CD4-positive, alpha-beta T cell (primary cell): ENCODE results near the gene NBPF6. TPM values are rescaled to one million over a fixed set of nuclear protein-coding genes. Genes with fewer than 3 reads are reported as not detected.
"Not testable (repeated sequence)": the region's sequence is repeated elsewhere in the genome, so short reads cannot be mapped to it uniquely, and the experiment has no call there.

Experiments
- ATAC-seq: fragments of 200-7000 bp; cut with Tn5 transposase; one replicate; pipeline ENCODE4 v1.10.0; 2022; ENCODE audit warnings: mild to moderate bottlenecking; ENCODE audit not compliant: poor library complexity
- CTCF ChIA-PET: fragments of 350-600 bp; sonication (Branson Sonifier 250); formaldehyde crosslinking; loops from one replicate; lab custom pipeline; 2021; ENCODE audit warnings: antibody characterized with exemption, inconsistent platforms; lab: Charles Lee
- POLR2A ChIA-PET: fragments of 350-600 bp; sonication (Branson Sonifier 250); formaldehyde crosslinking; loops from one replicate; lab custom pipeline; 2021; ENCODE audit warnings: antibody characterized with exemption, inconsistent platforms; lab: Charles Lee
- DNase-seq, 14 experiments: peaks; one replicate each; pipeline ENCODE4 v3.0.0-alpha.2; 2013 to 2020; ENCODE audit warnings: mixed read lengths in 2 of 14
- H3K27ac ChIP-seq, 2 donors: one replicate each; pipeline versions ENCODE4 v1.5.1 to v1.7.0; 2013; ENCODE audit warnings: low read length in 2 of 2, low read depth in 1 of 2, mild to moderate bottlenecking in 1 of 2
- H3K27me3 ChIP-seq, 2 experiments: 1 replicate in 1 of 2; 2 replicates in 1 of 2; pipeline versions ENCODE4 v1.6.1 to v1.7.0; 2013; ENCODE audit warnings: low read length in 2 of 2, control low read depth in 1 of 2, mild to moderate bottlenecking in 1 of 2, moderate library complexity in 1 of 2; ENCODE audit not compliant: insufficient read depth in 2 of 2, control insufficient read depth in 1 of 2
- H3K36me3 ChIP-seq: one replicate; pipeline ENCODE4 v1.6.1; 2013; ENCODE audit warnings: low read length, control low read depth; ENCODE audit not compliant: insufficient read depth
- H3K4me1 ChIP-seq: one replicate; pipeline ENCODE4 v1.6.1; 2013; ENCODE audit warnings: low read length, control low read depth; ENCODE audit not compliant: insufficient read depth
- H3K4me3 ChIP-seq: one replicate; pipeline ENCODE4 v1.5.1; 2013; ENCODE audit warnings: mild to moderate bottlenecking, low read length, moderate library complexity
- H3K9me3 ChIP-seq, 2 experiments: 1 replicate in 1 of 2; 2 replicates in 1 of 2; pipeline versions ENCODE4 v1.6.1 to v1.7.0; 2013; ENCODE audit warnings: low read length in 2 of 2, mild to moderate bottlenecking in 2 of 2, control low read depth in 1 of 2, moderate library complexity in 1 of 2; ENCODE audit not compliant: control insufficient read depth in 1 of 2, insufficient read depth in 1 of 2
- H3K27ac Mint-ChIP-seq: one replicate; pipeline ENCODE4 v1.8.0; 2020; ENCODE audit warnings: mixed read lengths
- H3K27me3 Mint-ChIP-seq: one replicate; pipeline ENCODE4 v1.8.0; 2021; ENCODE audit warnings: mixed read lengths
- H3K36me3 Mint-ChIP-seq: one replicate; pipeline ENCODE4 v1.8.0; 2021; ENCODE audit warnings: low read depth, mixed read lengths
- H3K4me1 Mint-ChIP-seq: one replicate; pipeline ENCODE4 v1.8.0; 2021; ENCODE audit warnings: low read depth, mixed read lengths
- H3K4me3 Mint-ChIP-seq: one replicate; pipeline ENCODE4 v1.8.0; 2020; ENCODE audit warnings: mild to moderate bottlenecking, mixed read lengths
- H3K9me3 Mint-ChIP-seq: one replicate; pipeline ENCODE4 v1.8.0; 2020; ENCODE audit warnings: mixed read lengths
- intact Hi-C, 2 experiments: fragments of 100-400 bp; cut with DNase I in 1 of 2; cut with micrococcal nuclease in 1 of 2; formaldehyde crosslinking; loops; one replicate each; pipeline versions ENCODE4 v1.15.1 to v1.9.0; 2023 to 2025; cut with DNase I, micrococcal nuclease
- polyA plus RNA-seq, 2 donors: library from polyadenylated mRNA; unstranded; fragments of 120-200 nt; gene quantifications; one replicate each; pipeline ENCODE4 v1.2.1, GENCODE V29; 2013
- total RNA-seq, 174 experiments: library from RNA in 2 of 174; stranded (reverse) in 2 of 174; gene quantifications; one replicate each; pipeline ENCODE4 v1.2.3 and lab custom pipeline; 2021 to 2026

Gene NBPF6, protein sequence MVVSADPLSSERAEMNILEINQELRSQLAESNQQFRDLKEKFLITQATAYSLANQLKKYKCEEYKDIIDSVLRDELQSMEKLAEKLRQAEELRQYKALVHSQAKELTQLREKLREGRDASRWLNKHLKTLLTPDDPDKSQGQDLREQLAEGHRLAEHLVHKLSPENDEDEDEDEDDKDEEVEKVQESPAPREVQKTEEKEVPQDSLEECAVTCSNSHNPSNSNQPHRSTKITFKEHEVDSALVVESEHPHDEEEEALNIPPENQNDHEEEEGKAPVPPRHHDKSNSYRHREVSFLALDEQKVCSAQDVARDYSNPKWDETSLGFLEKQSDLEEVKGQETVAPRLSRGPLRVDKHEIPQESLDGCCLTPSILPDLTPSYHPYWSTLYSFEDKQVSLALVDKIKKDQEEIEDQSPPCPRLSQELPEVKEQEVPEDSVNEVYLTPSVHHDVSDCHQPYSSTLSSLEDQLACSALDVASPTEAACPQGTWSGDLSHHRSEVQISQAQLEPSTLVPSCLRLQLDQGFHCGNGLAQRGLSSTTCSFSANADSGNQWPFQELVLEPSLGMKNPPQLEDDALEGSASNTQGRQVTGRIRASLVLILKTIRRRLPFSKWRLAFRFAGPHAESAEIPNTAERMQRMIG
- total RNA-seq (not detected), total RNA-seq (lab: John Stamatoyannopoulos, UW) (0 to 0.26 (median 0) reads per million in 172 experiments)
- not detected for polyA plus RNA-seq (2013, experiment 1 of 2)
- 0.08 TPM for polyA plus RNA-seq (2013, experiment 2 of 2)

DNA sequence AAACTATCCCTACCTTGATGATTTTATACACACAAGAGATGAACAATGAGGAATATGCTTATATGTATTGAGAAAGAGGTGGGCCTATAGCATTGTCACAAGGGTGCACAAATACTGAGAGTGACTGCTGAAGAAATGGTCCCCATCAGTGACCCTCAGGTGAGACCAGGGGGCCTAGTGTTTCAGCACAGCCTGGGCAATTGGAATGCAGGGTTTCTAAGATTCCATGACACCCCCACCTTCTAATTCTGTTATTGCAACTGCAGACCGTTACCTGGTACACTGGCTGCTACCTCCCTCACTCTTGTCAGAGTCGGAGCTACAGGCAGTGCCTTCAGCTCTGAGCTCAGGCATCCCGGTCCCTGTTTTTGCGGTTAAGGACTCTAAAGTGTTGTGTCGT lies at the start of gene NBPF6:
Gene NBPF6, plus strand, starts transcription at position 301 of the 400 bp plus-strand sequence. CDS start 259 bp downstream, outside the sequence.
- DNase-seq, H3K27ac Mint-ChIP-seq, CTCF ChIA-PET, H3K27ac ChIP-seq, H3K4me1 ChIP-seq, H3K4me3 ChIP-seq, intact Hi-C loops, H3K9me3 ChIP-seq, H3K27me3 ChIP-seq, POLR2A ChIA-PET, H3K36me3 Mint-ChIP-seq, H3K9me3 Mint-ChIP-seq, ATAC-seq, H3K27me3 Mint-ChIP-seq, H3K4me1 Mint-ChIP-seq, H3K36me3 ChIP-seq, H3K4me3 Mint-ChIP-seq: not testable (repeated sequence)

DNA sequence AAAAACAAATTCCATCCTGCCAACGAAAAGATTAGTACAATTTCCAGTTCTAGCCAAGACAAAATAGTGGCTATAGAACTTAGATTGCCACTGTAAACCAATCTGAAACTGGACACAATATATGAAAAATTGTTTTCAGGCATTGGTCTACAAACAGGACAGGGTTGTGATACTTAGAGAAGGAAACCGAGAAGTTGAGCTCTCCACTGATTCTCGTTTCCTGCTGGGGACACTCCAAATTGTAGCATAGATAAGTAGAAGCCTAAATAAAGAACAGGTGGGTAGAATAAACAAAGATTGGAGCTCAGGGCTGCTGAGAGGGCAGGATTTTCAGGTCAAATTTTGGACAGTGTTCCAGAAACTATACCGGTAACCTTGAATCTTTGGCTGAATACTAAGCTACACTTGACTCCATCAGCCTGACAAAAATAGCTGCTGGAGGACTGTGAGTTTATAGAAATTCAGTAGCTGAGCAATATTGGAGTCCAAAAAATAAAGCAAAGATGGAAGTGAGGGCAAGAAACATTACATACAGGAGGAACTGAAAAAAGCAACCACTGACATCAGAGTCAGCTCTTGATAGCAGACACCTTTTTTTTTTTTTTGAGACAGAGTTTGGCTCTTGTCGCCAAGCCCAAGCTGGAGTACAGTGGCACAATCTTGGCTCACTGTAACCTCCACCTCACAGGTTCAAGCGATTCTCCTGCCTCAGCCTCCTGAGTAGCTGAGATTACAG lies 38.9 kb upstream of the NBPF6 start:
- H3K4me1 ChIP-seq, H3K27ac Mint-ChIP-seq, POLR2A ChIA-PET, H3K36me3 ChIP-seq, H3K4me1 Mint-ChIP-seq, H3K9me3 ChIP-seq, H3K4me3 ChIP-seq, H3K9me3 Mint-ChIP-seq, H3K27ac ChIP-seq, DNase-seq, H3K4me3 Mint-ChIP-seq, H3K36me3 Mint-ChIP-seq, CTCF ChIA-PET, ATAC-seq, H3K27me3 Mint-ChIP-seq, H3K27me3 ChIP-seq, intact Hi-C loops: not testable (repeated sequence)

DNA sequence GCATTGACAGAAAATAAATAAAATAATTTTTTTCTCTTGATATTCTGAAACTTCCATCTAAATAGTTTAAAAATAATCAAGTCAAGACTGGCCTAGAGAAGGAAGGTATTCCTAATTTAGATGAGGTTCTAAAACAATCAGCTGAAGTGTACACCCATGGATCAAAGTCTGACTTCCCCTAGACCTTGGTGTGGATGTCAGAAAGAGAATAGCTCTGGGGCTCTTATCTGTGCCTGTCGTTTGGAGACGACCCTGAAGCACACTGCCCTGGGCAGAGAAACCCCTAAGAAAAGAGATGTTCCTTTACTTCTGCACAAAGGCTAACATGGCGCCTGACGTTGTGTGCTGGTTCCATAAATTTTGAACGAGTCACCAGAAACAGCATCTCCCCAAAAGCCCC lies 30.0 kb upstream of the NBPF6 start:
- H3K4me3 Mint-ChIP-seq, ATAC-seq: not testable (repeated sequence)

DNA sequence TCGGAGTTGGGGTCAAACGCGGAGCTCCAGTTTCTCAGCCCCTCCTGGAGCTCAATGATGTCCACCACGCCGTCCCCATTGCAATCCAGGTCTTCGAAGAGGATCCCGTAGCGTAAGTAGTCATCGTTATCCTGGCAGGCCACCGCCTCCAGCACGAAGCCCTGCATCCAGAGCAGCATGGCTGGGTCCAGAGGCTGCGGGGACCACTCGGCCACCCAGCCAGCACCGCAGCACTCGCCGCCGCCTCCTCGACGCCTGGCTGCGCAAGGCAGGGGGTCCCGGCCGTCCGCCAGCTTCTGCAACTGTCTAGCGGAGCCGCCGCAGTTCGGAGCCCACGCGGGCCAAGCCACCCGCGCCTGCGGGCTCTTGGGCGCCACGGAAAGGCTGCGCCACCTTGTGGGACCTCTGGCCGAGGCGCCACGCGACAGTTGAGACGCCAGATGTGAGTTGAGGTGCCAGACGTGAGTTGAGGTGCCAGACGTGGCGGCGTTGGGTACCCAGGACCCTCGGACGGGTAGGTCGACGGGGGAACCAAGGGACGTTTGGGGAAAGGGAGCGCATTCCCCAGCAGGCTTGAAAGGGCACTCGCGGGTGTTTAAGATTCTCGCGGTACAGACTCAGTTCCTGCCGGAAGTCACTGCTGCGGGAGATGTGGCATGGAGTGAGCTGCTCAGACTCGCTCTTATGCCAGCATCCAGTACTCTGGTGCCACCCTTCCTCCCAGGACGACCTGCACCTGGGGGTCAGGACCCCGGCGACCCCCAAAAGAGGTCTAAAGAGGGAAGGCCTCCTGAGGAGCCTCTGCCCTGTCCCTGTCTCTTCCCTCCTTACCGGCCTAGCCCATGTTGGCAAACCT lies 28.9 kb upstream of the NBPF6 start:
- H3K4me3 ChIP-seq, CTCF ChIA-PET, DNase-seq, H3K4me1 ChIP-seq, POLR2A ChIA-PET, H3K27ac ChIP-seq, H3K4me1 Mint-ChIP-seq, H3K27me3 Mint-ChIP-seq, intact Hi-C loops, H3K4me3 Mint-ChIP-seq, H3K36me3 ChIP-seq, H3K9me3 ChIP-seq, H3K27ac Mint-ChIP-seq, H3K36me3 Mint-ChIP-seq, H3K9me3 Mint-ChIP-seq, H3K27me3 ChIP-seq: not testable (repeated sequence)
- ATAC-seq = peak; percentile 82

More for the DNA sequence above, 30.0 kb upstream of the NBPF6 start:
- intact Hi-C loops, H3K27ac Mint-ChIP-seq, POLR2A ChIA-PET, H3K27me3 Mint-ChIP-seq, H3K4me3 ChIP-seq, DNase-seq, H3K4me1 ChIP-seq, CTCF ChIA-PET, H3K9me3 ChIP-seq, H3K36me3 ChIP-seq, H3K9me3 Mint-ChIP-seq, H3K27me3 ChIP-seq, H3K4me1 Mint-ChIP-seq, H3K27ac ChIP-seq, H3K36me3 Mint-ChIP-seq: not testable (repeated sequence)

DNA sequence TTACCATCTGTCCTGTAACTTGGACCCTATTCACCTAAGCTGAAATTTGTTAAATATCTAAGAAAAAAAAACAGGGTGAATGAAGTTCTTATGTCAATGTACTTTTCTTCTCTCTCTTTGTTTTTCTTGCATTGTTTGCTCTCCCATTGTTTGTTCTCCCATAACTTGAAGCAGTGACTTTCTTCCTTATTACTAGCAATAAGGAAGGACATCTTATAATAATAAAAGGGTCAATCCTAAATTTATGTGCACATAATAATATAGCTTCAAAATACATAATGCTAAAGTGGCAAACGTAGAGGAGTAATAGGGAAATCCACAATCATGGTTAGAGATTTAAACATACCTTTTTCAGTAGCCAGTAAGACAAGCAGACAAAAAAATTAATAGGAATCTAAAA lies 23.3 kb upstream of the NBPF6 start:
- H3K27me3 Mint-ChIP-seq, H3K4me3 ChIP-seq, DNase-seq, H3K27ac ChIP-seq, H3K9me3 Mint-ChIP-seq, H3K27ac Mint-ChIP-seq, intact Hi-C loops, H3K36me3 Mint-ChIP-seq, POLR2A ChIA-PET, H3K4me1 Mint-ChIP-seq, H3K36me3 ChIP-seq, H3K9me3 ChIP-seq, H3K4me1 ChIP-seq, H3K27me3 ChIP-seq, CTCF ChIA-PET, H3K4me3 Mint-ChIP-seq, ATAC-seq: not testable (repeated sequence)

DNA sequence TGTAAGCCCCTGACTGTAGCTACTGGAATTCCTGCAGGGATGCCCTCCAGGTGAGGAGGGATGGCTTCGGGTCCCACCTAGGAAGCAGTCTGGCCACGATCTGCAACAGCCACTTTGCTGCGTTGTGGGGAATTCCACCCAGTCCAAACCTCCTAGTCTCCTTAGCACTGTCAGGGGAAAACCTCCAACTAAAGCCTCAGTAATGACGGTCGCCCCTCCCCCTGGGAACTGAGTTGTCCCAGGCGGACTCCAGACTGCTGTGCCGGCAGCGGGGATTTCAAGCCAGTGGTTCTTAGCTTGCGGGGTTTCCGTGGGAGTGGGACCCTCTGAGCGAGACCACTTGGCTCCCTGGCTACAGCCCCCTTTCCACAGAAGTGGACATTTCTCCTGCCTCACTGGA lies 18.1 kb upstream of the NBPF6 start:
- H3K27me3 ChIP-seq, H3K4me3 Mint-ChIP-seq, H3K4me3 ChIP-seq, DNase-seq, H3K4me1 ChIP-seq, H3K36me3 Mint-ChIP-seq, H3K27ac ChIP-seq, H3K9me3 Mint-ChIP-seq, H3K27ac Mint-ChIP-seq, CTCF ChIA-PET, intact Hi-C loops, H3K27me3 Mint-ChIP-seq, ATAC-seq, H3K4me1 Mint-ChIP-seq, POLR2A ChIA-PET, H3K36me3 ChIP-seq, H3K9me3 ChIP-seq: not testable (repeated sequence)
